ENCODE results near the gene FOCAD. TPM values are rescaled to one million over a fixed set of nuclear protein-coding genes. Genes with fewer than 3 reads are reported as not detected.

Gene FOCAD
- total RNA-seq, 1 donor from 2014 or later: 57.2 TPM

DNA sequence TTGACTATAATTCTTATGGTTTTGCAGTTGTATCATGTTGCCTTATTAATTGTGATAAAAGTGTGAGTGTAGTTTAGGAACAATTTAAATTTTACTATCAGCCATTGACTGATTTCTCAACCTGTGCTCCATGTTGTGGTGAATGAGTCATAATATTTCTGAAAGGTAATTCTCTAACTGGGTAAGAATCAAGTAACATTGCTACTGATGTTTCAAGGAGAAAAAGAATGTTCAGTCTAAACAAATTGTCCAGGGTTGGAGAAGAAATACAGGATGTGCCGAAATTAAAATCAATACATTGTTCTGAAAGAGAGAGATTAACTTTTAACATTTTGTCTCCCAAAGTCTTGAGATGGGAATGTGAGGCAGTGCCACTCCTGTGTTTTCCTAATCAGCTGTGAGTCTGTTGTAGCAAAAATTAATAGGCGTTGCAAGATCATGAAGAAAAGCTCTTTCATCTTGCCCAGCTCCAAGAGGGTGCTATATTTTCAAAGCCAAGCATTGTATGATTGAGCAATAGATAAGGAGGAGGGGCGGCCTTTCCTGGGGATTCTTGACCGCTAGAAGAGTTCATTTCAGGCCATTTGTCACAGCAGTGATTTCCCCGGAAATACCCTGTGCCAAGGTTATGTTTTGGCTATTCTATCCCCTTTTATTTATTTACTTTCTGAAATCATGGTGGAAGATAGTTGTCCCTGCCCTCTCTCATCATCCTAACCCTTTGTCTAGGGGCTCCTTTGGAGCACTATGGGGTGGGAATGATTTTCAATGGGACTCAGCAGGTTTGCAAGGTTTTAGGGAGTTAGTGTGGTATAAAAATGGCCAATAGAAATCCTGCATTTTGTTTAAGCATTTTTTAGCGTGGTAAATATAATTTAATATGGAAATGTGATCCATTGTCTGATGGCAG is 151.6 kb downstream of the FOCAD start:
- Mint-ChIP-seq H3K27ac (ENCODE audit: unreplicated experiment) (no peak overlapping the region), H3K4me3 (ENCODE audit: unreplicated experiment) (no peak overlapping the region), H3K4me1 (ENCODE audit: unreplicated experiment) (peaks cover 9% of the 10 kb centered on the region), H3K36me3 (ENCODE audit: low read depth, unreplicated experiment) (no peaks in the 10 kb centered on the region), H3K9me3 (ENCODE audit: unreplicated experiment) (no peaks in the 10 kb centered on the region), H3K27me3 (ENCODE audit: unreplicated experiment) (no peaks in the 10 kb centered on the region)
- DNase-seq (ENCODE audit: low spot score): no peak
- TF ChIP-seq, protein P1, sequence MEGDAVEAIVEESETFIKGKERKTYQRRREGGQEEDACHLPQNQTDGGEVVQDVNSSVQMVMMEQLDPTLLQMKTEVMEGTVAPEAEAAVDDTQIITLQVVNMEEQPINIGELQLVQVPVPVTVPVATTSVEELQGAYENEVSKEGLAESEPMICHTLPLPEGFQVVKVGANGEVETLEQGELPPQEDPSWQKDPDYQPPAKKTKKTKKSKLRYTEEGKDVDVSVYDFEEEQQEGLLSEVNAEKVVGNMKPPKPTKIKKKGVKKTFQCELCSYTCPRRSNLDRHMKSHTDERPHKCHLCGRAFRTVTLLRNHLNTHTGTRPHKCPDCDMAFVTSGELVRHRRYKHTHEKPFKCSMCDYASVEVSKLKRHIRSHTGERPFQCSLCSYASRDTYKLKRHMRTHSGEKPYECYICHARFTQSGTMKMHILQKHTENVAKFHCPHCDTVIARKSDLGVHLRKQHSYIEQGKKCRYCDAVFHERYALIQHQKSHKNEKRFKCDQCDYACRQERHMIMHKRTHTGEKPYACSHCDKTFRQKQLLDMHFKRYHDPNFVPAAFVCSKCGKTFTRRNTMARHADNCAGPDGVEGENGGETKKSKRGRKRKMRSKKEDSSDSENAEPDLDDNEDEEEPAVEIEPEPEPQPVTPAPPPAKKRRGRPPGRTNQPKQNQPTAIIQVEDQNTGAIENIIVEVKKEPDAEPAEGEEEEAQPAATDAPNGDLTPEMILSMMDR (IDR thresholded peaks at IDR 0.05; ENCODE audit: unreplicated experiment): no peak

GRCh38 chr9:20837166-20837565 is 153.1 kb downstream of the FOCAD start:
- no peaks in the 10 kb centered on the region for H3K36me3 Mint-ChIP-seq (ENCODE audit: low read depth, unreplicated experiment)
- H3K9me3 Mint-ChIP-seq (ENCODE audit: unreplicated experiment): no peaks in the 10 kb centered on the region

GRCh38 chr9:20838218-20838617 is 154.2 kb downstream of the FOCAD start:
- H3K9me3 Mint-ChIP-seq (ENCODE audit: unreplicated experiment): no peaks in the 10 kb centered on the region
- no peak for DNase-seq (ENCODE audit: low spot score)
- TF ChIP-seq, protein P1 (IDR thresholded peaks at IDR 0.05; ENCODE audit: unreplicated experiment): no peak
- no peaks in the 10 kb centered on the region for H3K36me3 Mint-ChIP-seq (ENCODE audit: low read depth, unreplicated experiment)
- peaks cover 9% of the 10 kb centered on the region for H3K4me1 Mint-ChIP-seq (ENCODE audit: unreplicated experiment)
- no peak overlapping the region for H3K27ac Mint-ChIP-seq (ENCODE audit: unreplicated experiment)
- H3K4me3 Mint-ChIP-seq (ENCODE audit: unreplicated experiment): no peak overlapping the region
- H3K27me3 Mint-ChIP-seq (ENCODE audit: unreplicated experiment): no peaks in the 10 kb centered on the region

More at GRCh38 chr9:20837166-20837565, 153.1 kb downstream of the FOCAD start:
- no peaks in the 10 kb centered on the region for H3K27me3 Mint-ChIP-seq (ENCODE audit: unreplicated experiment)
- DNase-seq (ENCODE audit: low spot score): no peak
- TF ChIP-seq, protein P1 (IDR thresholded peaks at IDR 0.05; ENCODE audit: unreplicated experiment): no peak
- peaks cover 9% of the 10 kb centered on the region for H3K4me1 Mint-ChIP-seq (ENCODE audit: unreplicated experiment)
- H3K27ac Mint-ChIP-seq (ENCODE audit: unreplicated experiment): no peak overlapping the region
- no peak overlapping the region for H3K4me3 Mint-ChIP-seq (ENCODE audit: unreplicated experiment)

GRCh38 chr9:20844916-20845315 is 160.9 kb downstream of the FOCAD start:
- peaks cover 2% of the 10 kb centered on the region for H3K27me3 Mint-ChIP-seq (ENCODE audit: unreplicated experiment)
- H3K4me3 Mint-ChIP-seq (ENCODE audit: unreplicated experiment): no peak overlapping the region
- H3K4me1 Mint-ChIP-seq (ENCODE audit: unreplicated experiment): peaks cover 3% of the 10 kb centered on the region

More at GRCh38 chr9:20844916-20845315, 160.9 kb downstream of the FOCAD start:
- Mint-ChIP-seq H3K27ac (ENCODE audit: unreplicated experiment) (no peak overlapping the region), H3K9me3 (ENCODE audit: unreplicated experiment) (no peaks in the 10 kb centered on the region), H3K36me3 (ENCODE audit: low read depth, unreplicated experiment) (no peaks in the 10 kb centered on the region)
- TF ChIP-seq, protein P1 (IDR thresholded peaks at IDR 0.05; ENCODE audit: unreplicated experiment): no peak
- DNase-seq (ENCODE audit: low spot score): no peak

Measured in endothelial cell (in vitro differentiated cells).